Measurements from ENCODE around the gene TTC21B.

TTC21B gene

DNA sequence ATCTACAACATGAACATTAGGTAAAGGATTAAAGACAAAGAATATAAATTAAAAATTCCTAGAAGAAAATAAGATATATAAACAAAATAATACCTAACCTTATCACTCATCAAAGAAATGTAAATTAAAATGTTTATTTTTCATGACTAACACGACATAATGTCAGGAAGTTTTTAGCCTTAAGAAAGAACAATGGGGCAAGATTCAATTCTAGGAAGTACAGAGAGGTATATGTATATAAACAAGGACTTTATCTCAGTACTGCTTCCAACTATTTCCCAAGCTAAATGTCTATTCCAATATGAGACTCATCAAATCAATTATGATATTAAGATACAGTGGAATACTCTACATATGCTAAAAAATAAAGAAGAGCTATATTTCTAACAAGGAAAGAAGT, 44.1 kb downstream of the TTC21B start (continued):
- TF ChIP-seq ZNF140 (tag by site-specific recombination; IDR thresholded peaks at IDR 0.05): no peak
- no peak for TF ChIP-seq KLF7 (tag by site-specific recombination; IDR thresholded peaks at IDR 0.05; ENCODE audit: borderline replicate concordance)

DNA sequence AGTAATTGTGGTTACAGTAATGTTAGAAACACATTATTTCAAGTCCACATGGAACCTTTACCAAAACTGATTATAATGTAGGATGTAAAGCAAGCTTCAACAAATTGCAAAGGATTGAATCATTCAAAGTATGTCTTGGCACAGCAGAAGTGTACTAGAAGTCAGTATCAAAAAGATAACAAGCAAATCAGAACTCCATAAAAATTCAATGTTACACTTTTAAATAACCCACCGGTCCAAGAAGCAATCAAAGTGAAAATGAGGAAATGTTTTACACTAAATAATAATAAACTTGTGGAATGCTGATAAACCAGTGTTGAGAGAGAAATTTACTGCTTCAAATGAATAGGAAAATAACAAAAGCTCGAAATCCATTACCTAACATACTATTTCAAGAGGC, 47.7 kb downstream of the TTC21B start:
- peaks cover 15 to 42% of the 10 kb centered on the region in 2 experiments for H3K36me3 ChIP-seq (ENCODE audit: control insufficient read depth in 2 of 2, insufficient read depth in 1 of 2, low read length in 2 of 2)
- no peaks in the 10 kb centered on the region for H3K9me3 ChIP-seq (ENCODE audit: control insufficient read depth, insufficient read depth, low read depth, low read length)
- H3K4me1 ChIP-seq (ENCODE audit: control insufficient read depth, insufficient read depth, low read length): no peaks in the 10 kb centered on the region
- no peak overlapping the region for H3K27ac ChIP-seq (ENCODE audit: extremely low read depth, low read depth, low read length)
- CTCF ChIA-PET: no interaction called here
- POLR2A ChIA-PET: no interaction called here
- no peak for TF ChIP-seq HOXD13 (CRISPR knock-in tag; IDR thresholded peaks at IDR 0.05; ENCODE audit: borderline replicate concordance)
- no peak for TF ChIP-seq ZBTB11 (tag by site-specific recombination; conservative IDR thresholded peaks at IDR 0.05; ENCODE audit: low read depth)
- TF ChIP-seq ZNF292 (tag by site-specific recombination; IDR thresholded peaks at IDR 0.05; ENCODE audit: borderline replicate concordance, low read depth): no peak
- no peak for TF ChIP-seq ZNF623 (tag by site-specific recombination; IDR thresholded peaks at IDR 0.05)
- TF ChIP-seq, protein P1, sequence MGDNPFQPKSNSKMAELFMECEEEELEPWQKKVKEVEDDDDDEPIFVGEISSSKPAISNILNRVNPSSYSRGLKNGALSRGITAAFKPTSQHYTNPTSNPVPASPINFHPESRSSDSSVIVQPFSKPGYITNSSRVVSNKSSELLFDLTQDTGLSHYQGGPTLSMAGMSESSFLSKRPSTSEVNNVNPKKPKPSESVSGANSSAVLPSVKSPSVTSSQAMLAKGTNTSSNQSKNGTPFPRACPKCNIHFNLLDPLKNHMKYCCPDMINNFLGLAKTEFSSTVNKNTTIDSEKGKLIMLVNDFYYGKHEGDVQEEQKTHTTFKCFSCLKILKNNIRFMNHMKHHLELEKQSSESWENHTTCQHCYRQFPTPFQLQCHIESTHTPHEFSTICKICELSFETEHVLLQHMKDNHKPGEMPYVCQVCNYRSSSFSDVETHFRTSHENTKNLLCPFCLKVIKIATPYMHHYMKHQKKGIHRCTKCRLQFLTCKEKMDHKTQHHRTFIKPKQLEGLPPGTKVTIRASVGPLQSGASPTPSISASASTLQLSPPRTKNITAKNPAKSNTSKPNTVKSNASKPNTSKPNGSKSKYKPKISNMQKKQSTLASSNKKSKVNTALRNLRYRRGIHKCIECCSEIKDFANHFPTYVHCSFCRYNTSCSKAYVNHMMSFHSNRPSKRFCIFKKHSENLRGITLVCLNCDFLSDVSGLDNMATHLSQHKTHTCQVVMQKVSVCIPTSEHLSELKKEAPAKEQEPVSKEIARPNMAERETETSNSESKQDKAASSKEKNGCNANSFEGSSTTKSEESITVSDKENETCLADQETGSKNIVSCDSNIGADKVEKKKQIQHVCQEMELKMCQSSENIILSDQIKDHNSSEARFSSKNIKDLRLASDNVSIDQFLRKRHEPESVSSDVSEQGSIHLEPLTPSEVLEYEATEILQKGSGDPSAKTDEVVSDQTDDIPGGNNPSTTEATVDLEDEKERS (tag by site-specific recombination; IDR thresholded peaks at IDR 0.05): no peak
- TF ChIP-seq ZNF132 (tag by site-specific recombination; IDR thresholded peaks at IDR 0.05; ENCODE audit: borderline replicate concordance): no peak
- no peak overlapping the region for H3K4me3 ChIP-seq (ENCODE audit: low read depth, low read length)

DNA sequence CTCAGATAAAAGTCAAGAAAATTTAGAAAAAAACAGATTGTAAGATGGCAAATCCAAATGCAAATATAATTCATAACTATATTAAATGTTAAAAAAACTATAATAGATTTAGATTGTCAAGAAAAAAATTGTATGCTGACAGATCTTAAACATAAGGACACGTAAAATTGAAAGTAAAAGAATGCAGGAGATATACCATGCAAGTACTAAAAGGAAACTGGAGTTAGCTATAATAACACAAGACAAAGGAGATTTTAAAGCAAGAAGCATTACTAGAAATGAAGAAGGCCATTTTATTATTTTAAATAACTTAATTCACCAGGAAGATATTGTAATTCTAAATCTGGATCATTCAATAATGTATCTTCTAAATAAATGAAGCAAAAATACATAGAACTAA, 48.3 kb downstream of the TTC21B start:
- Histone ChIP-seq H3K27ac (ENCODE audit: extremely low read depth, low read depth, low read length) (no peak overlapping the region), H3K9me3 (ENCODE audit: control insufficient read depth, insufficient read depth, low read depth, low read length) (no peaks in the 10 kb centered on the region), H3K4me3 (ENCODE audit: low read depth, low read length) (no peak overlapping the region), H3K36me3 (ENCODE audit: control insufficient read depth in 2 of 2, insufficient read depth in 1 of 2, low read length in 2 of 2) (peaks cover 19 to 44% of the 10 kb centered on the region in 2 experiments), H3K4me1 (ENCODE audit: control insufficient read depth, insufficient read depth, low read length) (no peaks in the 10 kb centered on the region)
- TF ChIP-seq ZNF830 (tag by site-specific recombination; IDR thresholded peaks at IDR 0.05; ENCODE audit: low read depth) (no peak), ZNF140 (tag by site-specific recombination; IDR thresholded peaks at IDR 0.05) (no peak), ZNF776 (tag by site-specific recombination; IDR thresholded peaks at IDR 0.05; ENCODE audit: borderline replicate concordance) (no peak), FEZF1 (tag by site-specific recombination; IDR thresholded peaks at IDR 0.05) (no peak), EGR2 (tag by site-specific recombination; IDR thresholded peaks at IDR 0.05; ENCODE audit: low read depth) (no peak), ZNF843 (tag by site-specific recombination; IDR thresholded peaks at IDR 0.05) (no peak), ZNF785 (tag by site-specific recombination; IDR thresholded peaks at IDR 0.05) (no peak), SETDB1 (IDR thresholded peaks at IDR 0.05; ENCODE audit: insufficient read length, low read length) (no peak), ZNF777 (tag by site-specific recombination; IDR thresholded peaks at IDR 0.05; ENCODE audit: borderline replicate concordance) (no peak)
- ChIA-PET POLR2A (no interaction called here), CTCF (interaction anchor here (0.5 kb wide), 1 partner anchor 215 kb away, joined by 3 read pairs; no protein-coding TSS in a partner anchor)
